ENCODE measurements around the gene STRN3.

GRCh38 chr14:30882431-30882830 is 143.7 kb downstream of the STRN3 start:
- TF ChIP-seq POLR2A (IDR thresholded peaks at IDR 0.05; ENCODE audit: low read length) (no peak), GATA1 (IDR thresholded peaks at IDR 0.05; ENCODE audit: low read depth, low read length) (no peak)

All from erythroblast (primary cell).